Retinal pigment epithelial cell (primary cell): ENCODE measurements around the gene GCLC.

ENCODE experiments used
- DNase-seq: peaks from one replicate; pipeline ENCODE4 v3.0.0-alpha.2; 2010; ENCODE audit warnings: low read depth
- H3K4me3 ChIP-seq: 2 replicates; pipeline ENCODE4 v1.5.1; 2011; ENCODE audit warnings: mild to moderate bottlenecking, low read length, control low read depth, moderate library complexity
- TF ChIP-seq, protein P1 (sequence below): conservative IDR thresholded peaks from 2 replicates; pipeline ENCODE4 v1.5.1; 2011; ENCODE audit warnings: low read depth, low read length, control low read depth, inconsistent platforms

GCLC gene

DNA sequence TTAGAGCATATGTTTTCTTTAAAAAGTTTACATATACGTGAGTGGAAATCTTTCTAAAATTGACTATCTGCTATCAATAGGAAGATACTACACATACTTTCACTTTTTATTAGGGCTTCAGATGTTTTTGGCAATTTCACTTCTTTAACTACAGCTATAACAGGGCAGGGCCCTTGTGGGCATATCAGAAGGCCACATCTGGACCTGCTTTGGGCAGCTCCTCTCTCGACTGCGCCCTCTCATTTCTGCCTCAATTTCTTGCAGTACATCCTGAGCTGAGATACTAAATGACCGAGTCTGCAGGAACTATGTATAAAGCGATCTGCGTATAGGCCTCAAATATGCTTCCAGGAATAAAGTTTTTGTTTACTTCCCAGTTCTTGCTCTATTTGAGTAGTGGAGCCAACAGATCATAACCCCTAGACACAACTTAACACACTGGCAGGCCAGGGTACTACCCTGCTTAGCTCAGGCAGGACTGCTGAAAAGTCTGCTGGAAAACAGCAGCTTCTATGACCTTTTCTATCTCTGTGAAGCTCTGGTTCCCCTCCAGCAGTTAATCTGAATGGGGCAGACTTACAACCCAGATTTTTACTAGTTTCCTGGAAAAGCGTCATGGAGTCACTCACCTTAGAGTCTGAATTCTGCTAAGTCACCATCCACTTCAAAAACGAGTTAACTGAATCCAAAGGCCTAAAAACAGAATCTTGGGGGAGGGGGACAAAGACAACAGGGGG, 12.7 kb downstream of the GCLC start:
- TF ChIP-seq, protein P1, sequence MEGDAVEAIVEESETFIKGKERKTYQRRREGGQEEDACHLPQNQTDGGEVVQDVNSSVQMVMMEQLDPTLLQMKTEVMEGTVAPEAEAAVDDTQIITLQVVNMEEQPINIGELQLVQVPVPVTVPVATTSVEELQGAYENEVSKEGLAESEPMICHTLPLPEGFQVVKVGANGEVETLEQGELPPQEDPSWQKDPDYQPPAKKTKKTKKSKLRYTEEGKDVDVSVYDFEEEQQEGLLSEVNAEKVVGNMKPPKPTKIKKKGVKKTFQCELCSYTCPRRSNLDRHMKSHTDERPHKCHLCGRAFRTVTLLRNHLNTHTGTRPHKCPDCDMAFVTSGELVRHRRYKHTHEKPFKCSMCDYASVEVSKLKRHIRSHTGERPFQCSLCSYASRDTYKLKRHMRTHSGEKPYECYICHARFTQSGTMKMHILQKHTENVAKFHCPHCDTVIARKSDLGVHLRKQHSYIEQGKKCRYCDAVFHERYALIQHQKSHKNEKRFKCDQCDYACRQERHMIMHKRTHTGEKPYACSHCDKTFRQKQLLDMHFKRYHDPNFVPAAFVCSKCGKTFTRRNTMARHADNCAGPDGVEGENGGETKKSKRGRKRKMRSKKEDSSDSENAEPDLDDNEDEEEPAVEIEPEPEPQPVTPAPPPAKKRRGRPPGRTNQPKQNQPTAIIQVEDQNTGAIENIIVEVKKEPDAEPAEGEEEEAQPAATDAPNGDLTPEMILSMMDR, result no peak
- no peak for DNase-seq
- no peak overlapping the region for H3K4me3 ChIP-seq

DNA sequence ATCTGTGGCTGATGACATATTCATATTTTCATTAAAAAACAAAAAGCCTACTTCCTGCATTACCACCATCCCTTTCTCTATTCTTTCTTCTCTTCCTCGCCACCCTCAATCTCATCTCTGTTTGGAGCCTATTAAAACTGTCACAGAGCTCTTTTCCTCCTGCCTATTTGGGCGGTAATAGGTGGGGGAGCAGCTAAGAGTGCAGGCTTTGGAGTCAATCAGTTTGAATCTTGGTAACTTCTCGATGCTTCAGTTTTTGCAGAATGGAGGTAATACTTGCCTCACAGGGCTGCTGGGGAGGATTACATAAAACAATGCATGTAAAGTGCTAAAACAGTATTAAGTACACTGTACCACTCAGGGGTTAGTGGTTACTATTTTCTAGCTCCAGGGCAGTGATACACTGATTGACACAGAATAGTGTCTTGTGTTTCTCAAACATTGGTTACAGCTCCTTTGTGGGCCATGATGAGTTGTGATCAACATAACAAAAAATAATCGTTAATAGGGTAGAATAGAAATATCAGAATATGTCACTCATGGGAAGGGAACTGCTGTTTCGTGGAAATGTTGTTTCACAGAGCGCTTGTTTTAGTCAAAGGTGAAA, 14.0 kb downstream of the GCLC start:
- H3K4me3 ChIP-seq, result no peak overlapping the region
- DNase-seq, result no peak
- TF ChIP-seq, protein P1, result no peak

DNA sequence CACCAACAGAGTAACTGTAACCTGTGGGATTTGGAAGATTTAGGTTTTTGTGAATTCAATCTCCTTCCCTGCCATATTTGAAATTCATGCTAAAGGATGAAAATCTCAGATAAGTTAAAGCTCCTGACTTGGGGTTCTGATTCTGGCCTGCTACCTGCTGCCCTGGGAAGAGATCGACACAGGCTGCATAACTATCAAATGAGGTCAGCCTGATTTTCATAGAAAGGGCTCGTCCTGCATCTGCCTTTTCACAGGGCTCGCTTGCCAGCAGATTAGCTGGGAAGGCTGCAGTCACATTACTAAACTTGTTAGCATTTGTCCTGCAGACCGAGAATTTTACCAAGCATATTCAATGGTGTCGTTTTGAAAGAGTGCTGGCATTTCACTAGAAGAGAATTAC, 14.6 kb downstream of the GCLC start:
- TF ChIP-seq, protein P1, result no peak
- DNase-seq, result peak; percentile 52
- no peak overlapping the region for H3K4me3 ChIP-seq

DNA sequence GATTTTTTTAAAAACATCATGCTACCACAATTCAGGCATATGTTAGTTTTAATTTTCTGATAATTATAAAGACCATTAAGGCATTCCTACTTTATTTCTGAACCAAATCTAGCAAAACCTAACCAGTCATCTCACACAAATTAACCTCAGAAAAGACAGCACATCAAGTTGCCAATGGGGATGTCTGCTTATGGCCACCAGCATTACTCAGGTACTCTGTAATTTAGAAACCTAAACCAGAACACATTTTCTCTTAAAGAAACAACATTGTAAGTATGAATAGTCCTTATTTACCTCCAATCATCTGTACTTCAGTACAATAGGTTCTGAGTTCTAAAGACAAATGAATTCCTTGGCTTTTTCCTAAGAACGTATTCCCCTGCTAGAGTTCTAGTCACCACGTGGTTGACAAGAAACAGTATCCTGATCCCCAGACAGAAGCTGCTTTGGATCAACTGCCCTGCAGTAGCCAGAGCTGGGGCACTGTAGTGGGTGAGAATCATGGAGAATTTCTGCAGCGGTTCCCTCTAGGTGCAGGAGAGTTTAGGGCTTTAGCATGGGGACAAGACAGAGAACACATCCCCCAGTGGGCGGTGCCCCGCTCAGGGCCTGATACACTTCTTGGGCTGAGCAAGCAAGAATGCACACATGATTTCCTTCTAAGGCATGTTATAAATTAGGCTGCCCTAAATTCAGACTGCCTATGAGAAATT, 15.4 kb downstream of the GCLC start:
- TF ChIP-seq, protein P1, result no peak
- no peak for DNase-seq
- H3K4me3 ChIP-seq, result no peak overlapping the region

DNA sequence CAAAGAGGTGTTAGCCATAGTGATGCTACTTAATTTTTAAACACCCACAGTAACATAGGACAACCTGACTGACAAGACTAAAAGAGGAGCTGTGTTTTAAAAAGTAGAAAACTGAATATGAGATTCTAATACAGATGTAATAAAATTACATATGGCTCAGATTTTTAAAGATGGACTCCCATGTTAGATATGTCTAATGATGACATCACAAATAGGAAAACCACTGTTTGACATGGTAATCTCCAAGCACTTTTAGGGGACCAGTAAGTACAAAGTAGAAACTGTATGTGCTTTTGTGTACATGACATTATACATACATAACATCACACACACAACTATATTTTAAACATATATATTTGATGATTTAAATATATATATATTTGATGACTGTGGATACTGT, 16.8 kb downstream of the GCLC start:
- DNase-seq, result no peak
- H3K4me3 ChIP-seq, result no peak overlapping the region

DNA sequence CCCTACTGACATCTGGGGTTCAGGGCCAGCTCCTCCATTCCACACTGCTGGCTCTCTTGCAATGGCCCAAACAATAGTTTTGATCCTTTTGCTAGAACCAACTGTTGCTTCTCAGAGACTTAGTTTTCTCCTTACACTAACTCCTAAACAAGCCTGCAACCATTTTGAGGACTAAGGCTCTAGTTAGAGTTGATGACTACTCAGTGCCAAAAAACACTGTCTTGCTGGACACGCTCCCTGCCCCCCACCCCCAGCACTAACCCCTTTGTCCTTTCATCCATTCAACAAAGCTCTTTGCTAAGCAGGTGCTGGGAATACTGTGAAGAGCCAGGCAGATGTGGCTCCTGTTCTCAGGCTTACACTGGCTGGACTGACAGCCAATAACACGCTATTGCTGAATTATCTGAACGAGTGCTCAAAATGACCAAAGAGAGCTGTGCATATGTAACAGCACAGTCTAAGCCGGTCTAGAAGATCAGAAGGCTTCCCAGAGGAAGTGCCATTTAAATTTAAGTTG, 17.6 kb downstream of the GCLC start:
- TF ChIP-seq, protein P1, result no peak
- no peak overlapping the region for H3K4me3 ChIP-seq
- no peak for DNase-seq

More for the DNA sequence above, 16.8 kb downstream of the GCLC start:
- TF ChIP-seq, protein P1, result no peak
